A549 (cell line): Measurements from ENCODE around the gene KIAA1191.

ENCODE experiments used
- ATOH8 ChIP-seq: fragments of 250-450 bp; sonication (Bioruptor Pico); IDR thresholded peaks from 2 replicates; pipeline ENCODE4 v1.5.0; 2020; ENCODE audit warnings: low read depth, mild to moderate bottlenecking, moderate library complexity
- CBX8 ChIP-seq: fragments of 200-600 bp; sonication (generic); IDR thresholded peaks from 2 replicates; pipeline ENCODE4 v1.6.1; 2016
- CEBPB ChIP-seq, 2 experiments: fragments of >200 bp in 1 of 2; sonication (Bioruptor Twin) in 1 of 2; formaldehyde crosslinking in 1 of 2; IDR thresholded peaks; 2 replicates each; pipeline ENCODE4 v1.6.1; 2012 to 2016
- CTCF ChIP-seq: fragments of >200 bp; sonication (Bioruptor Twin); formaldehyde crosslinking; IDR thresholded peaks from 3 replicates; pipeline ENCODE4 v1.5.1; 2016
- HOXB5 ChIP-seq: fragments of 250-450 bp; sonication (Bioruptor Pico); IDR thresholded peaks from 2 replicates; pipeline ENCODE4 v1.5.0; 2020; ENCODE audit warnings: mild to moderate bottlenecking, moderate library complexity
- PBX3 ChIP-seq: IDR thresholded peaks from 2 replicates; pipeline ENCODE4 v1.6.1; 2012
- POLR2A ChIP-seq: IDR thresholded peaks from 2 replicates; pipeline ENCODE4 v1.6.1; 2012; ENCODE audit warnings: mild to moderate bottlenecking, low read length
- POLR2AphosphoS2 ChIP-seq: conservative IDR thresholded peaks from 2 replicates; pipeline ENCODE4 v1.6.1; 2012; ENCODE audit warnings: low read length, improper control_type of control experiment, inconsistent platforms
- RAD21 ChIP-seq, 2 experiments: fragments of >200 bp in 1 of 2; sonication (Bioruptor Twin) in 1 of 2; formaldehyde crosslinking in 1 of 2; IDR thresholded peaks in 1 of 2; conservative IDR thresholded peaks in 1 of 2; 2 replicates in 1 of 2; 3 replicates in 1 of 2; pipeline ENCODE4 v1.6.1; 2012 to 2018; ENCODE audit warnings: inconsistent platforms in 1 of 2
- RCOR1 ChIP-seq: fragments of 150-350 bp; IDR thresholded peaks from 2 replicates; pipeline ENCODE4 v1.6.1; 2014; ENCODE audit warnings: antibody characterized with exemption, low read length, low read depth
- RFX5 ChIP-seq: fragments of 450-650 bp; IDR thresholded peaks from 2 replicates; pipeline ENCODE4 v1.7.1; 2014; ENCODE audit warnings: antibody characterized with exemption, mild to moderate bottlenecking, moderate library complexity
- RNF2 ChIP-seq: fragments of 200-600 bp; sonication (generic); IDR thresholded peaks from 2 replicates; pipeline ENCODE4 v1.6.1; 2016; ENCODE audit warnings: low read depth, mild to moderate bottlenecking, antibody characterized with exemption, moderate library complexity, borderline replicate concordance

- TF ChIP-seq CTCF (no peak), PBX3 (no peak), RNF2 (no peak), POLR2A (no peak), RFX5 (no peak), HOXB5 (CRISPR knock-in tag) (no peak), CBX8 (no peak), ATOH8 (CRISPR knock-in tag) (no peak), CEBPB (IDR thresholded peaks at IDR 0.05) (no peak), RAD21 (conservative IDR thresholded peaks at IDR 0.05 in 1 of 2, IDR thresholded peaks at IDR 0.05 in 1 of 2) (no peak), RCOR1 (no peak), POLR2AphosphoS2 (no peak)
Measured at GRCh38 chr5:176368726-176369125, 7.2 kb upstream of the KIAA1191 start.
